Smooth muscle cell of the pulmonary artery (primary cell): Measurements from ENCODE around the gene SHF. TPM values are rescaled to one million over a fixed set of nuclear protein-coding genes. Genes with fewer than 3 reads are reported as not detected.

Experiments
- total RNA-seq: library from RNA; depleted of rRNA; stranded (reverse); fragments of >200 nt; gene quantifications from 2 replicates; pipeline ENCODE4 v1.2.3, GENCODE V29; 2014

SHF gene, protein sequence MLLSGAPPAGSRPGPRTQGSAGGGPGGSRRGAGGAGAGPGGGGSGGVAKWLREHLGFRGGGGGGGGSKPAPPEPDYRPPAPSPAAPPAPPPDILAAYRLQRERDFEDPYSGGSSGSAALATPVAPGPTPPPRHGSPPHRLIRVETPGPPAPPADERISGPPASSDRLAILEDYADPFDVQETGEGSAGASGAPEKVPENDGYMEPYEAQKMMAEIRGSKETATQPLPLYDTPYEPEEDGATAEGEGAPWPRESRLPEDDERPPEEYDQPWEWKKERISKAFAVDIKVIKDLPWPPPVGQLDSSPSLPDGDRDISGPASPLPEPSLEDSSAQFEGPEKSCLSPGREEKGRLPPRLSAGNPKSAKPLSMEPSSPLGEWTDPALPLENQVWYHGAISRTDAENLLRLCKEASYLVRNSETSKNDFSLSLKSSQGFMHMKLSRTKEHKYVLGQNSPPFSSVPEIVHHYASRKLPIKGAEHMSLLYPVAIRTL
- 0.63 and 1.8 TPM in 2 replicates for total RNA-seq

DNA sequence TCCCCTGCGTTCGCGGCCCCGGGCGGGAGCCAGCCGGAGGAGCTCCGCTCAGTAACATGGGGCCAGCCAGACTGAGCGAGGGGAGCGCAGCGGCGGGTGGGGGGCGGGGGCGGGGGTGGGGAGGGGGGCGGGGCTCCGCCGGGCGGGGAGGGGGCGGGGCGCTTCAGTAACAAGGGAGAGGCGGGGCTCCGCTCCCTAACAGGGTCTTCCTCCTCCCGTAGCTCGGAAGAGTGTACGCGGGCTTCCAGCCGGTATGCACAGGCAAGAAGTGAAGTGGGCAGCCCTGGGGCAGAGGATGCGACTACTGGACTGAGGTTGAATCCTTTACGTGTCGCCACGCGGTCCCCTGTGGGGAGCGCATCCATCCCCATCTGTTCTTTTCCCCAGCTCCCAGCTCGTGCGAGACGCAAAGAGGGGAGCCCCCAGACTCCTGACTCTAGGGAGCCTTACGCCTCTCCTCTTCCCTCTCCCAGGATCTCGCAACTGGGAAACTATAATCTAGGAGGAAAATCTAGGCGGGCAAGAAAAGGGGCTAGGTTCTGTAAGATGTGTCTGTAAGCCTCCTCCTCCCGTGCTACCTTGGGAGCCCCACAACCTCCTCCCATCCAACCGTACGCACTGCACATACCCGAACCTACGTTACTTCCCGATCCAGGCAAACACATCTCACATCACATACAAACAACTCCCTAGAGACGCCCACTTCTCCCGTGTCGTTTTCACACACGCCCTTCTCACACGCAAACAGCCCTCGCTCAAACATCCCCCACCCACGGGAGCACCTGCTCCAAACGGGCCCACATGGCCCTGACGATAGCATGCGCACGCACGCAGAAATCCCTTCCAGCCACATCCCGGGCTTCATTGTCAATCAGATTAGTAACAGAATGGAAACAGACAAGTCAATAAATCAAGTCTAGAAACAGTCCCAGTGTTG is at the start of gene SHF:
SHF (minus strand) TSS at position 73 of the 937 bp plus-strand sequence; CDS start at position 58, 15 bp downstream.

DNA sequence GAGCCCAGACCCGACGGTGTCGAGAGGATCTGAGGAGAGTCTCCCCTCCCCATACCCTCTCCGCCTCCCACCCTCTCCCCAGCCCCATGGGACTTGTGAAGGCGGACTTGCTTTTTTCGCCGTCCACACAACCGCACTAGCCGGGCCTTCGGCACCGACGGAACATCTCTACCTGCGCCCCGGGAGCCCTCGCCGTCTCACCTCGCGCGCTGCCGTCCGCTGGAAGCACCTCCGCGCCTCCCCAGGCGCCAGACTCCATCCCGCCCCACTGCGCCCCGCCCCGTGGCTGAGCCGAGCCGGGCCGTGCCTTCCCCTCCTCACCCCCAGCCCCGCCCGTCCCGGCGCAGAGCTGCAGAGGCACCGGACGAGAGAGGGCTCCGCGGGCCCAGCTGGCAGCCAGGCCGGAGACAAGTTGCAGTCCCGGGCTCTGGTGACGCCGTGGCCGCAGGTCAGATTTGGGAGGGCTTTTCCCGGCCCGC is 58.1 kb downstream of the SHF start, which contains the start of the genes DUOX1 and DUOXA1:
DUOX1 (plus strand) TSS at position 344 of the 479 bp plus-strand sequence. CDS start 1,973 bp downstream, outside the sequence.
DUOXA1 (minus strand) TSS at position 229 of the 479 bp plus-strand sequence. CDS start 6,865 bp downstream, outside the sequence.

Other genes with a start within 250 kb of the SHF start
- gene TERB2, start 231.3 kb downstream of the SHF start, total RNA-seq, result not detected in 2 replicates
- gene SORD, start 164.8 kb downstream of the SHF start, total RNA-seq, result 13.9 and 20.3 TPM in 2 replicates
- 0.03 TPM in 1 of 2 replicates, not detected in the other for gene DUOX2, start 73.8 kb downstream of the SHF start, total RNA-seq
- not detected in 2 replicates for gene DUOXA2, start 73.6 kb downstream of the SHF start, total RNA-seq
- gene DUOXA1, start 58.1 kb downstream of the SHF start, total RNA-seq, result 0.07 TPM in 1 of 2 replicates, not detected in the other
- 0.13 TPM in 1 of 2 replicates, not detected in the other for gene DUOX1, start 58.0 kb downstream of the SHF start, total RNA-seq
- gene SLC28A2, start 64.3 kb upstream of the SHF start, total RNA-seq, result not detected in 2 replicates
- 0.20 TPM in 2 replicates for gene GATM, start 190.6 kb upstream of the SHF start, total RNA-seq